Spleen (tissue), 7 donors: Measurements from ENCODE around the gene PRKCE.

Source experiments
- POLR2A ChIP-seq, 3 donors: fragments of 450-650 bp; IDR thresholded peaks; one replicate each; pipeline ENCODE4 v1.5.1; 2017; ENCODE audit warnings: antibody characterized with exemption in 3 of 3, mild to moderate bottlenecking in 1 of 3
- TF ChIP-seq, protein P1 (sequence below), 11 experiments: fragments of 200-600 bp in 7 of 11; fragments of 450-650 bp in 4 of 11; sonication (generic) in 4 of 11; IDR thresholded peaks in 8 of 11; conservative IDR thresholded peaks in 3 of 11; 1 replicate in 7 of 11; 2 replicates in 4 of 11; pipeline versions ENCODE4 v1.4.0 to v1.8.0; 2016 to 2021; ENCODE audit warnings: antibody characterized with exemption in 11 of 11, inconsistent platforms in 4 of 11, mild to moderate bottlenecking in 1 of 11
- donor health status: DM: no; HTN: no; CAD: no; lungs with moderate emphysema.
- donor health status: DM: no; HTN: no; CAD: no.
- donor health status: DM: no; HTN: no; CAD: no.

DNA sequence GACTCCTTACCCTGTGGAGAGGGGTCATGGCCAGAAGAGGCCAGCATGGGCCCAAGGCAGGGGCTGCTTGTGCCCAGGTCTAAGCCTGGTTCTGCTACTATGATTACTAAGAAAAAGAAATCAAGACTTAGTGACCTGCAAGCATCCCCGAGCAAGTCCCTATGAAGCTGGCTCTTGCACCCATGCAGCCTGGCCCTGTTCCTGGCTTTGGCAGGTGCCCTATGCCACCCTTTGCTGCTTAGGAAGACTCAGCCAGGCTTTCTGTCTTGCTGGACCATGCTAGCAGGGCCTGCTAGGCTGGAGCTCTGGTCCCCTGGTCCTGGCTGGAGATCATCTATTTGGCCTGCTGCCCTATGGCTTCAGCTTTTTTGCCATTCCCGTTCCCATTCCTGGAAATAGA lies 336.4 kb downstream of the PRKCE start:
- TF ChIP-seq, protein P1, sequence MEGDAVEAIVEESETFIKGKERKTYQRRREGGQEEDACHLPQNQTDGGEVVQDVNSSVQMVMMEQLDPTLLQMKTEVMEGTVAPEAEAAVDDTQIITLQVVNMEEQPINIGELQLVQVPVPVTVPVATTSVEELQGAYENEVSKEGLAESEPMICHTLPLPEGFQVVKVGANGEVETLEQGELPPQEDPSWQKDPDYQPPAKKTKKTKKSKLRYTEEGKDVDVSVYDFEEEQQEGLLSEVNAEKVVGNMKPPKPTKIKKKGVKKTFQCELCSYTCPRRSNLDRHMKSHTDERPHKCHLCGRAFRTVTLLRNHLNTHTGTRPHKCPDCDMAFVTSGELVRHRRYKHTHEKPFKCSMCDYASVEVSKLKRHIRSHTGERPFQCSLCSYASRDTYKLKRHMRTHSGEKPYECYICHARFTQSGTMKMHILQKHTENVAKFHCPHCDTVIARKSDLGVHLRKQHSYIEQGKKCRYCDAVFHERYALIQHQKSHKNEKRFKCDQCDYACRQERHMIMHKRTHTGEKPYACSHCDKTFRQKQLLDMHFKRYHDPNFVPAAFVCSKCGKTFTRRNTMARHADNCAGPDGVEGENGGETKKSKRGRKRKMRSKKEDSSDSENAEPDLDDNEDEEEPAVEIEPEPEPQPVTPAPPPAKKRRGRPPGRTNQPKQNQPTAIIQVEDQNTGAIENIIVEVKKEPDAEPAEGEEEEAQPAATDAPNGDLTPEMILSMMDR (IDR thresholded peaks at IDR 0.05 in 8 of 11, conservative IDR thresholded peaks at IDR 0.05 in 3 of 11), result no peak
- TF ChIP-seq POLR2A (IDR thresholded peaks at IDR 0.05), result no peak
